Epithelial cell of proximal tubule (primary cell): ENCODE results near the gene CNTF. TPM values are rescaled to one million over a fixed set of nuclear protein-coding genes. Genes with fewer than 3 reads are reported as not detected.
A peak's percentile ranks its signal among the peaks of the same experiment; 100 is the strongest.

ENCODE experiments used
- DNase-seq: peaks from one replicate; pipeline ENCODE4 v3.0.0-alpha.2; 2011; ENCODE audit warnings: low read depth
- H3K4me3 ChIP-seq: 2 replicates; pipeline ENCODE4 v1.5.1; 2011; ENCODE audit warnings: low read depth, mild to moderate bottlenecking, low read length
- total RNA-seq: library from RNA; depleted of rRNA; stranded (reverse); fragments of >200 nt; gene quantifications from 2 replicates; pipeline ENCODE4 v1.2.3, GENCODE V29; 2015
- TF ChIP-seq, protein P1 (sequence below): conservative IDR thresholded peaks from 2 replicates; pipeline ENCODE4 v1.5.1; 2012; ENCODE audit warnings: low read depth, mild to moderate bottlenecking, low read length

The CNTF gene
- total RNA-seq, 1 donor from 2014 or later: 0.29 TPM

DNA sequence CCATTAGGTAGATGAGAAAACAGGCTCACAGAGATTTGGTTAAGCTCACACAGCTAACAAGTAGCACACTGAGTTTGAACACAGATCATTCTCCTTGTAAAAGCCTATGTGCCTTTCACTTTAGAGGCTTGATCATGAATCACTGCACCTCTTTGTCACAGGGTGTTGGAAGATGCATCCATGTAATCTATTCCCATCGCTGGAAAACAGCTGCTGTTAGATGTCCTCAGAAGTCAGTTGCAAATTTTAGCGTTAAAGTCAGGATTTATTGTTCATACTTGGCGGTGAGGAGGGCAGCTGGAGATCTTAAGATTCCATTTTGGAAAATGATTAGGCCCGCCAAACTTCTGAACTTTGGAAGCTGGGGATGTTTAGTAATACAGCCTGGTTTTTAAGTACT, 2.6 kb downstream of the CNTF start:
- no peak for DNase-seq
- TF ChIP-seq, protein P1, sequence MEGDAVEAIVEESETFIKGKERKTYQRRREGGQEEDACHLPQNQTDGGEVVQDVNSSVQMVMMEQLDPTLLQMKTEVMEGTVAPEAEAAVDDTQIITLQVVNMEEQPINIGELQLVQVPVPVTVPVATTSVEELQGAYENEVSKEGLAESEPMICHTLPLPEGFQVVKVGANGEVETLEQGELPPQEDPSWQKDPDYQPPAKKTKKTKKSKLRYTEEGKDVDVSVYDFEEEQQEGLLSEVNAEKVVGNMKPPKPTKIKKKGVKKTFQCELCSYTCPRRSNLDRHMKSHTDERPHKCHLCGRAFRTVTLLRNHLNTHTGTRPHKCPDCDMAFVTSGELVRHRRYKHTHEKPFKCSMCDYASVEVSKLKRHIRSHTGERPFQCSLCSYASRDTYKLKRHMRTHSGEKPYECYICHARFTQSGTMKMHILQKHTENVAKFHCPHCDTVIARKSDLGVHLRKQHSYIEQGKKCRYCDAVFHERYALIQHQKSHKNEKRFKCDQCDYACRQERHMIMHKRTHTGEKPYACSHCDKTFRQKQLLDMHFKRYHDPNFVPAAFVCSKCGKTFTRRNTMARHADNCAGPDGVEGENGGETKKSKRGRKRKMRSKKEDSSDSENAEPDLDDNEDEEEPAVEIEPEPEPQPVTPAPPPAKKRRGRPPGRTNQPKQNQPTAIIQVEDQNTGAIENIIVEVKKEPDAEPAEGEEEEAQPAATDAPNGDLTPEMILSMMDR: no peak
- H3K4me3 ChIP-seq: no peak overlapping the region

DNA sequence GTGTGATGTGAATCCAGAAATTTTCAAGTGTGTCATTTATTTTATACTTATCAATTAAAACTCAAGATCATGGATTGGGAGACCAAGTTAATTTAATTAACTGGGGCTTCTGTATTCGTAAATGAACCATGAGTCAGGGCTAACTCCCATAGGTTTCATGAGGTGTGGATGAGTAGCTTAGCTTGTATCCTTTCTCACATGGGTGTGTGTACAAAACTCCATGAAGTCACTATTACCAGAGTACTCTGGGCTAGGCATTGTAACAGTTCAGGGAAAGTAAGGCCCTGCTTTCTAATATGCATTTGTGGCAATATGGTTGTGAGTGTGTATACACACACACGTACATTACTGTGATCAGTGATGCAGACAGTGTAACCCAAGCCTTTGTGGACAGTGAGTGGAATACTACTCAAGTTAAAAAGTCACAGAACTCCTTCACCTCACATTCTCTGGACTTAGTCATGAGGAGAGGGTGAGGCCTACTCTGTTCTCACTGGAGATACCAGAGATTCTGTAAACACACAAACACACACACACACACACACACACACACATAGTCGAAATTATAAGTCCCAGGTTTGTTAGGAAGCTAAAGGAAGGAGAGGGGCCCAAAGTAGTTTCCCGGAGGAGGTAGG, 3.5 kb downstream of the CNTF start:
- TF ChIP-seq, protein P1: no peak
- peak; percentile 98 for DNase-seq
- H3K4me3 ChIP-seq: no peak overlapping the region

DNA sequence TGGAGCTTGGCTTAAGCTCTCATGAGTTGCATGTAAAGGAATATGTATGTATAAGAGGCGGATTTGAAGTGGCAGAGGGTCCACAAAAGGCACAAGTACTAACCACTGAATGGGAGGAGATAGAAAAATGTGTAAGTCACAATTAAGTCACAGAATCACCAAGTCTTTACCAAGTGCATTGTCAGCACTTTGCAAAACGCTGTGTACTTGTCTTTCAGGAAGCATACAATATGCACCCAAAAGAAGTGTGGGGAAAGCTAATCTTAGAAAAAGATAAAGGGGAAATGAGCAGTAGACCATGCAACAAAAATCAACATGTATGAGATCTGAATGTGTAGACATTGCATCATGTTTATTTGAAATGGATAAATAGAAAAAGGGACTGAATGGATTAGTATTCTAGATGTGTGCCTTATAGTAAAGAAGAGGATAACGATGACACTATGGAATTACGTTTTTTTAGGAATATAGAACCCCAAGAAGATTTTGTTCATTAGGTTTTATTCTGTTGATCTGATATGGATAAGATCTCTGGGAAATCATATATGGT, 4.5 kb downstream of the CNTF start:
- TF ChIP-seq, protein P1: no peak
- DNase-seq: no peak
- no peak overlapping the region for H3K4me3 ChIP-seq

DNA sequence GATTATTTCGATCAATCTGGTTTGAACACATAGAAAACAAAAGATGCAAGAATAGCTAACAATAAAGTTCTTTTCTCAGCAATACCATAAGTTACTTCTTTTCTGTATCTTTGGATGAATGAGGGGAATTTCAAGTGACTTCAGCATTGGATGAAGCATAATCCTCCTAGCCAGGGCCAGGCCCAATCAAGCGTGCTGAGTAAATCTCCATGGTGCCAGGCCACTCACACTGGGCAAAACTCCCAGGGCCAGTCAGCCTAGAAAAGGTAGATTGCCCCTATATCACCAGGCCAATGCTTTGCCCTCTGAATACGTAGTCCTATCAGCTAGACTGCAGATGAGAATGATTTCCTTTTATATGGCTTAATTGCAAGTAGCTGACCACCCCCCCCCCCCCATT, 6.0 kb downstream of the CNTF start:
- DNase-seq: peak; percentile 70
- TF ChIP-seq, protein P1: no peak

DNA sequence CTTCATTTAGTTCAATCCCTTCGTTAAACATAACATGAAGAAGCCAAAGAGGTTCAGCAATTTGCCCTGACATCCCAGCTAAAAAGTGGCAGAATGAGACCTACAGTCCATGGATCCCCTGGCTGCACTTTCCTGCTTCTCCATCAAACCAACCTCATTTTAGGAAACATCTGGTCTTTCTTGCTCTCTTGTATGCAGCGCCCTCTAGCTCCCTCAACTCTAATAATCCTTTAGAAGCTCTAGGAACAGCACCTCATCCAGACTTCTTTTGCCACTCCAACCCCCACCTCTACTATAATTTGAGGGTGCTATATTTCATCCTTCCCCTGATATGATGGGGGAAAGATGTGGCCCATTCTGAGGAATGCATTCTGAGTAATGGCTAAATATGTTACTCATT, 7.4 kb downstream of the CNTF start:
- no peak for DNase-seq
- TF ChIP-seq, protein P1: peak; percentile 78
- H3K4me3 ChIP-seq: no peak overlapping the region

More for the DNA sequence above, 6.0 kb downstream of the CNTF start:
- no peak overlapping the region for H3K4me3 ChIP-seq

DNA sequence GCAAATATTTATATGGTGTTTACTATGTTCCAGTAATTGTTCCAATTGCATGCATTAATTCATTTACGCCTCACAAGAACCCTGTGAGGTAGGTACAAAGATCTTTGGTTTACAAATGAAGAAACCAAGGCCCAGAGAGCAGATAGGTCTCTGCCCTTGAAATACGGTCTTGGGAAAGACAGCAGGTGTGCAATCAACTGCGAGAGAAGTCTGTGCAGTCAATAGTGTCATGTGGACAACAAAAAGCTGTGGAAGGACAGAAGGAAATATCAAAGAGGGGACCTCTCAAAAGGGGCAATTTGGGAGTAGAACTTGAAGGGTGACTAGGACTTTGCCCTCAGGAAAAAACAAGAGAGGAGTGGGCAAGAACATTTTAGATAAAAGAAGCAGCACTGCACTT, 8.9 kb downstream of the CNTF start:
- DNase-seq: no peak
- TF ChIP-seq, protein P1: no peak
- H3K4me3 ChIP-seq: no peak overlapping the region

DNA sequence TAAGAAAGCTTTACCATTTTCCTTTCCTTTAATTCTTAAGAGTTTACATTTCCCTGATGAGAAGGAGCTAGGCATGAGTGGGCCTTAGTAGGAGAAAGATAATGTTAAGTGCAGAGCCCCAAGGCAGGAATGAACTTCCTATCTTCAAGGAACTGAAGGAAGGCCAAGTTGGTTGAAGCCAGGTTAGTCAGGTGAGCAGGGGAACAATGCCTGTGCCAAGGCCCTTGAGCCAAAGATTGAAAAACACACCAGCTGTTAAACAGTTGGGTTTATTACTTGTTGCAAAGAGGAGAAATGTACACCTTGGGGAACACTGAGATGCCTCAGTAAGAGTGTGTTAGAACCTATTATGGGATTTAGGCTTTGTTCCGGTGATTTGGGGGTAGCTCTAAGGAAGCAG, 10.0 kb downstream of the CNTF start:
- H3K4me3 ChIP-seq: no peak overlapping the region
- no peak for DNase-seq
- TF ChIP-seq, protein P1: no peak
